DMS 273 (cell line): ENCODE results near the gene COA3.
A peak's percentile ranks its signal among the peaks of the same experiment; 100 is the strongest.

Experiments
- DNase-seq: peaks from one replicate; lab custom pipeline; 2025; ENCODE audit not compliant: unreplicated experiment; lab: John Stamatoyannopoulos, UW

Gene COA3

DNA sequence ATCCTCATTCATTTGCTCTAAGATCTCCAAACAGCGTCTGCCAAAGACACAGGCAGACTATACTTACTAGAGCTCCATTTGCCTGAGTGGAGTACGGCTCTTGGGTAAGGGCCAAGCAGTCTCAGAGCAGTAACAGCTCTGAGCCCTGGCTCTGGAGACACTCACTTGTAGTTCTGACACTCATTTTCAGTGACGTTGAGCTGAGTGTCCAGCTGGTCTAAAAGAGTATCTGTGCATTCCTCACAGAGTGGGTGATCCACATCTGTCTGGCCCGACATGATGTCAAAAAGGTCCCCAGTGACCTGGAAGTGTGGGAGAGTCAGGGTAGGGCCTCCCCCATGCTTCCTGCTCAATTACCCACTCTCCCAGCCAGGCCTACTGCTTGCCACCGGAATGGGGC lies 19.9 kb upstream of the COA3 start:
- DNase-seq = no peak

DNA sequence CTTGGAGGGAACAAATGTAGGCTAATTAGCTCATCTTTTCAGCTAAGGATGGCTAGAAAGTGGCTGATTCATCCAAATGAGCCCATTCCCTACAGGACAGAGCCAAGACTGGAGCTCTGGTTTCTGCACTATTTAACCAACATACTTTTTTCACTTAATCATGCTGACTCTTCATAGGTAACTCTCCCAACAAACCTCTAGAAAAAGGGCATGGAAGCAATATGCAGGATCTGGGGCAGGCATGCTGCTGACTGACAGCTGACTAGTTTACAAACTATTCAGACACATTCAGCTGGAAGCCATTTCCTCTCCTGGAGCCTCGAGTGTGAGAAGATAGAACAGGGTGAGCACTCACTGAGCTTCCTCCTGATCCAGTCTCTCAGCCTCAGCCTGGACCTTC lies 19.4 kb upstream of the COA3 start:
- no peak for DNase-seq

- DNase-seq = no peak
Measured at GRCh38 chr17:42814633-42815399, 16.3 kb upstream of the COA3 start.

DNA sequence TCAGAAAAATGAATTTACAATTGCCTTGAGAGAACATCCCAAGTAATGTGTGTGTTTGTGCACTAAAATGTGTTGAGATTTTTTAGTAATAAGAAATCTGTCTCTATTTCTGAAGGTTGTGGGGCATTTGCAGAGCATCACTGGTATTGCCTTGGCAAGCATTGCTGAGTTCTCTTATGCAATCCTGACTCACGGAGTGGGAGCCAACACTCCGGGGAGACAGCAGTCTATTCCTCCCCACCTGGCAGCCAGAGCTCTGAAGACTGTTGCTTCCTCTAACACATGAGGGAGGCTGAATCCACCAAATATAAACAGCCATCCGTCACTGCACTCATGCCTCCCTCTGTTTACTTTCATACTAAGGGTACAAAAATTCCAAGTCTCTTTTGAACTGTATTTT lies 10.7 kb upstream of the COA3 start:
- no peak for DNase-seq

DNA sequence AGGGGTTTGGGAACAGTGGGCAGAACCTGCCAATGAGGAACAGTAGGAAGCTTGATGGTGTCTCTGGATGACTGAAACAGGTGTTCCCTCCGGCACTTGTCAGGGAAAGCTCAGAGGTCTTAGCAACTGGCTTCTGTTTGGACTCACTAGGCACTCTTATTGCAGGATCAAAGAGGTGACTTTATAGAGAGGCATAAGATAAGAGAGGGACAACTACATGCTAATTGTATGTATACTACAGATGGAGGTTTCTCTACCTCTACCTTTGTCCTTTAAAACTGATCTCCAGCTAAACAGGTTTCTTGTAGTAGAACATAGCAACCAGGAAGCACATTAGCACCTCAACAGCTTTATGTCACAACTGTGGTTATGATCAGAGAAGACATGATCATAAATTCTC lies 7.7 kb upstream of the COA3 start:
- DNase-seq = no peak

GRCh38 chr17:42804918-42805367 lies 6.4 kb upstream of the COA3 start:
- DNase-seq = peak; percentile 18

GRCh38 chr17:42803074-42803883 lies 4.8 kb upstream of the COA3 start:
- no peak for DNase-seq

DNA sequence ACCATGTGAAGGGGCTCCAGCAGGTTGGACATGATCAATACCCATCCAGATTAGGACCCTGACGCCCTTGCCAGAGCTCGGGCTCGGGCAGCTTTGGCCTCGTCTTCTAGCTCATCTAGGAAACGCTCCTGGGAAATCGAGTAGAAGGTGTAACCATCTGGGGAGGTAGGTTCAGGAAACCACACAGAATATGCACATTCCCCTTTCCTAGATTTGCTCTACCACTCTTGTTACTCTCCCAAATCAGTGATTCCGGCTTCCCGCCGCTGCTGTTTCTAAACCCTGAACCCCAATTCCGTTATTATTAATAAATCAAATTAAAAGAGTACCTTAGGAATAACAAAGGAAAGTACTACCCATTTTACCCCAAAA lies 507 bp downstream of the COA3 start:
- peak; percentile 39 for DNase-seq

DNA sequence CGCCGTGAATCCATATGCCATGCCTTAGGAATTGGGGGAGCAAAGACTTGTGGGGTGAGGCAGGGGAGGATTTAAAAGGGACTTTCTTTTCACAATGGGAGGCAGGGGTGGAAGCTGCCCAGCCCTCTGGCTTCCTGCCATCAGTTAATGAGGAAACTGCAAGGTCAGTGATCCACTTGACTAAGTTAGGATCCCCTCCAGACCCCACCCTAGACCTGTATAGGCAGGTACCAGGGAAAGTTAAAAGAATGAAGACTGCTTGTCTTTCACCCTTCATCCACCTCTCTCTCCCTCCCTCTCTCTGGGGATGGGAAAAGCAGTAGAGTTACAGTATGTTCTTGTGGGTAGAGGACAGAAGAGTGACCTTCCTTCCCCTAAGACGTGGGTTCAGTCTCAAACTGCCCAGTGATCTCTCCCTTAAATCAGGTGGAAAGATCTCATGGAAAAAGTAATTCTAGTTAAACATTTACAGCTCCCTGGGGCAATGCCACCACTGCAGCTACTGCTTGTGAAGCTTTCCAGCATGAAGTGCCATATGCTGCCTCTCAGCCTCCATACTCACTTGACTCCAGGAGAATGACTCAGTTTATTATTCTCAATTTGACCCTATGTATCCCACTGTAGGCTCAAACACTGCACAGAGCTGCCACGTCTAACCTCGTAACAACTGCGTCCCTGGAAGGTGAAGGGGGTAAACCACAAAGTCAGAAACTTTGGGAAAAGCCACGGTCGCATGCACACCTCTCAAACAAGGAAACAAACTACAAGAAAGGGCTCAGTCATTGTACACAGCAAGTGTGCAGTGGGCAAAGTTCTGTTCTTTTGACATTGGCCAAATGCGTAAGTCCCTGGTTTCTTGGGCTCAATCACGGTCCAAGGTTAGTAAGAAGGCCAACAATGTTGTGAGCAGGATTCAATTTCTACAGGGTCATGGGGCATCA lies 1.2 kb downstream of the COA3 start:
- peak; percentile 66 for DNase-seq

DNA sequence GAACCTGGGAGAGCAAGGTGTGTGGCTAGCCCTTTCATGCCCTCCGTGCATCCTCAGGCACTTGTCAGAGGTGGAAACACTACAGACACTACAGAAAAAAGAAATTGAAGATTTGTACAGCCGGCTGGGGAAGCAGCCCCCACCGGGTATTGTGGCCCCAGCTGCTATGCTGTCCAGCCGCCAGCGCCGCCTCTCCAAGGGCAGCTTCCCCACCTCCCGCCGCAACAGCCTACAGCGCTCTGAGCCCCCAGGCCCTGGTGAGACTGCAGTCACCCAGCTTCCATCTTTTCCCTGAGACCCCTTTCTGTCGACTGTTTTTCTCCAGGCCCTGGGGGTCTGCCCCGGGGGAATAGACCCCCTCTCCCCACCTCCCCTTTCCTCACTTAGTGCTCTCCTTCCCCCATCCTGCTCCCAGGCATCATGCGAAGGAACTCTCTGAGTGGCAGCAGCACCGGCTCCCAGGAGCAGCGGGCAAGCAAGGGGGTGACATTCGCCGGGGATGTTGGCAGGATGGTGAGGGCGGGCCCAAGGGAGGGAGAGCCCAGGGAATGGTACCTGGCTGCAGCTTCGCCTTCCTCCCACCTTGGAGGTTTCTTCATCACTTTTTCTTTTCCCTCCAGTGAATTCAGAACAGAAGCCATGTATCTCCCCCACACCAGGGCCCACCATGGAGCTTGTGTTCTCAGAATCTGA lies 2.3 kb downstream of the COA3 start:
- no peak for DNase-seq

DNA sequence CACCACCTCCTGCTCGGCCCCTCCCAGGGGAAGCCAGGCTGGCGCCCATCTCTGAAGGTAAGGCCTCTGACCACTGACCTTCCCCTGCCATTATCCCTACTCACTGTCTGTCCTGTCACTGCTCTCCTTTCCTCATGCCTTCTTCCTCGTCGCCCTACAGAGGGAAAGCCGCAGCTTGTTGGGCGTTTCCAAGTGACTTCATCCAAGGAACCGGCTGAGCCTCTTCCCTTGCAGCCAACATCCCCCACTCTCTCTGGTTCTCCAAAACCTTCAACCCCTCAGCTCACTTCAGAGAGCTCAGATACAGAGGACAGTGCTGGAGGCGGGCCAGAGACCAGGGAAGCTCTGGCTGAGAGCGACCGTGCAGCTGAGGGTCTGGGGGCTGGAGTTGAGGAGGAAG lies 3.0 kb downstream of the COA3 start:
- no peak for DNase-seq

GRCh38 chr17:42795061-42795460 lies 3.4 kb downstream of the COA3 start:
- DNase-seq = no peak

GRCh38 chr17:42792545-42792944 lies 6.0 kb downstream of the COA3 start:
- DNase-seq = no peak

GRCh38 chr17:42791948-42792347 lies 6.6 kb downstream of the COA3 start:
- DNase-seq = no peak

GRCh38 chr17:42787266-42787665 lies 11.2 kb downstream of the COA3 start:
- no peak for DNase-seq

DNA sequence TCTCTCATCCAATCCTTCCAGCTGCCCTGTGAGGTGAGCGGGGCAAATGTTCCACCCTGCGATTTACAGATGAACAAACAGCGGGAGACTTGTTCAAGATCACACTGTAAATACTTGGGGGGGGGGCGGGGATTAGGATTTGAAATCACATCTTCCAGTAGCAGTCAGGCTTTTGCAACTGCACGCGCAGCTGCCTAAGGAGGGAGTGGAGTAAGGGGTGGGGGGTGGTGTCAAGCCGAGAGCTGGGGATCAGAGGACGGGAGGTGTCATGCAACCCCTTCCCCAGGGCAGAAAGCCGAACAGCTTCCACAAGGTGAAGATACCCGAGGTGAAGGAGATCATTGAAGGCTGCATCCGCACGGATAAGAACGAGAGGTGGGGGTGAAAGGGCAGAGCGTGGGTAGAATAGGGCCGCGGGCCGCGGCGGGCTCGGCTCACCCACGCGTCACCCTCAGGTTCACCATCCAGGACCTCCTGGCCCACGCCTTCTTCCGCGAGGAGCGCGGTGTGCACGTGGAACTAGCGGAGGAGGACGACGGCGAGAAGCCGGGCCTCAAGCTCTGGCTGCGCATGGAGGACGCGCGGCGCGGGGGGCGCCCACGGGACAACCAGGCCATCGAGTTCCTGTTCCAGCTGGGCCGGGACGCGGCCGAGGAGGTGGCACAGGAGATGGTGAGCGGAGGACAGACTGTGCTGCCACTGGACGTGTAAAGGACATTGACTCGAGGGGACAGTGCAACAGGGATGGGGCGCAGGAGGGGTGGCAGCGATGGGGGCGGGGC lies 13.5 kb downstream of the COA3 start:
- no peak for DNase-seq

GRCh38 chr17:42784409-42784808 lies 14.1 kb downstream of the COA3 start:
- no peak for DNase-seq

DNA sequence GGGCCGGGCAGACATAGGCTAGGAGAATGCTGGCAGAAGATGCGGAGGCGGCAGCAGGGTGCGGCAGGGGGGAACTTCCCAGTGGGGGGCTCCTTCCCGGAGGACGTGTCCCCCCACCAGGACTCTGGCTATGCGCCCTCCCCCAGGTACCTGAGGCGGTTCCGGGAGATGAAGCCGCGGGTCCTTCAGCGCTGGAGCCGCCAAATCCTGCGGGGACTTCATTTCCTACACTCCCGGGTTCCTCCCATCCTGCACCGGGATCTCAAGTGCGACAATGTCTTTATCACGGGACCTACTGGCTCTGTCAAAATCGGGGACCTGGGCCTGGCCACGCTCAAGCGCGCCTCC lies 14.7 kb downstream of the COA3 start:
- DNase-seq = no peak

DNA sequence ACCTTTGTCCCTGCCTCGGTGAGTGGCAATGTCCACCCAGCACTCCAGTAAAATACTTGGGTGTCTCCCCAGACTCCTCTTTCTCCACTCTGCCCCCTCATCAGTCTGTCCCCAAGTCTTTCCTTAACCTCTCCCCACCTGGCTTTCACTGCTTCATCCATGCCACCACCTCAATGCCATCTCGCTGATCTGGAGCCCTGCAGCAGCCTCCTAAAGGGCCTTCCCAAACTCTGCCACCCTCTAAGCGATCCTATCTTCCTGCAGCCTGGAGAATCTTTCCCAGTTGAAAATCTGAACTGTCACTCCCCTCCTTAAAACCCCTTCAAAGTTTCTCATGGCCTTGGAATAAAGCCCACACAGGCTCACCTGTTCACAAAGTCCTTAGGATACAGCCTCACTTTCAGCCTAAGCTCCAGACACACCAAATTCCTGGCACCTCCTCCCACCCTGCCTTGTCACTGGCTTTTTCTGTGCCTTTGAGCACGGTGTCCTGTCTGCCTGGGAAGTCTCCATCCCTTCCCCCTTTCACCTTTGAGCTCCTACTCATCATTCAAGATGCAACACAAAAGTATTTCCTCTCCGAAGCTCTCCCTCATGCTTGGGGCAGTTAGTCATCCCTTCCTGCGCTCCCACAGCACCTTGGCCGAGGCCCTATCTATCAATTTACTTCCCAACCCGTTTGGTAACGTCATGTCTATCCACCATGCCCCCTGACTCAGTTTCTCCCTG lies 15.3 kb downstream of the COA3 start:
- DNase-seq = no peak
